Endothelial cell of umbilical vein (primary cell): ENCODE results near the gene EZR.

ENCODE experiments used
- CTCF ChIP-seq, 2 donors: IDR thresholded peaks; 1 replicate in 1 of 2; 2 replicates in 1 of 2; pipeline ENCODE4 v1.5.1; 2011; ENCODE audit warnings: low read length in 2 of 2, mild to moderate bottlenecking in 2 of 2, moderate library complexity in 2 of 2, control low read depth in 1 of 2, inconsistent platforms in 1 of 2, low read depth in 1 of 2; ENCODE audit not compliant: insufficient read depth in 1 of 2; ENCODE audit errors: extremely low read depth in 1 of 2
- EZH2 ChIP-seq: IDR thresholded peaks from 2 replicates; pipeline ENCODE4 v1.6.1; 2012; ENCODE audit warnings: borderline replicate concordance, low read depth, mild to moderate bottlenecking, moderate library complexity, low read length, inconsistent platforms; ENCODE audit not compliant: severe bottlenecking
- POLR2A ChIP-seq: IDR thresholded peaks from 2 replicates; pipeline ENCODE4 v1.6.1; 2012; ENCODE audit warnings: low read depth, mild to moderate bottlenecking, control low read depth, low read length

DNA sequence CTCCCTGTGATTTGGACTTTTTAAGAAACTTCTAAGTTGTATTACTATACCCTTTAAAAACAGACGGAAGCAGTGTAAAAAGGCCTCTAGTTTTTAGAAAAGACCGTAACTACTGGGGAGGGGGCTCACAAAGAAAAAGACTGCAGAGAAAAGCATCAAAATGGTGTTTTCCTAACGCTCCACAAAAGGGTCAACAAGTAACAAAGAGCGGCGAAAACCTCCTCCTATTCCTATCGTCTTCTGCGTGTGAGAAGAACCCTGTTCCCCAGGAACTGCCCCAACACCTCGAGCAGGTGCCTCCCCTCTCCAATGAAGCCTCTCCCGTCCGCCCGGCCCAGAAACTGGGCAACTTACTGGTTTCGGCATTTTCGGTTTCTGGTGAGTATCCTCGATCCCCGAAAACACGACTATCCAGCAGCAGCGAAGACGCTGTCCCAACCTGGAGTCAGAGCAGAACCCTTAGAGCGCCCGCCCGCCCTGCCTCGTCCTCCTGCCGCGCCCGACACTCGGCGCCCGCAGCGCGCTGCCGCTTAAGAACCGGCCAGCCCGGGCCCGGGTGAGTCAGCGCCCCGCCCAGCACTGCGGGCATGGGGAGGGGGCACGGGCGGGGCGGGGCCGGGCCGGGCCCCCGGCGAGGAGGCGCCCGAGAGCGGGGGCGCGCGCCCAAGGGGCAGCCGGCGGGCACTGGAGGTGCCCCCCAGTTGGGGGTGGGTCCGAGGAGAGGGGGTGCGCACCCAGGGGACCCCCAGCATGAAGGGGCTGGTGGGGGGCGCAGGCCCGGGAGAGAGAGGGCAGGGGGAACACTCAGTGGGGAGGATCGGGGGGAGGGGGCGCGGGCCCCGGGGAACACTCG, 1.2 kb downstream of the EZR start:
- no peak for TF ChIP-seq EZH2
- TF ChIP-seq CTCF (IDR thresholded peaks at IDR 0.05; ENCODE audit: extremely low read depth in 1 of 2, insufficient read depth in 1 of 2, low read depth in 1 of 2, low read length in 2 of 2) = no peak
- TF ChIP-seq POLR2A = peak; percentile 94
